HL-60 (cell line): ENCODE results near the gene MRPL1.
"Not testable (repeated sequence)": the region's sequence is repeated elsewhere in the genome, so short reads cannot be mapped to it uniquely, and the experiment has no call there.

Experiments
- DNase-seq, 2 experiments: peaks; one replicate each; pipeline ENCODE4 v3.0.0-alpha.2; 2010 to 2020; ENCODE audit warnings: low read depth in 1 of 2, low spot score in 1 of 2
- H3K27ac ChIP-seq: fragments of 250-450 bp; sonication (Bioruptor Pico); replicated peaks from 2 replicates; pipeline ENCODE4 v1.5.1; 2020; ENCODE audit warnings: mild to moderate bottlenecking, moderate library complexity
- H3K27me3 ChIP-seq: fragments of 250-450 bp; sonication (Bioruptor Pico); 2 replicates; pipeline ENCODE4 v1.5.1; 2021; ENCODE audit warnings: mild to moderate bottlenecking, moderate library complexity; ENCODE audit not compliant: insufficient read depth, poor library complexity, severe bottlenecking
- H3K4me3 ChIP-seq: replicated peaks from 2 replicates; pipeline ENCODE4 v1.5.1; 2011; ENCODE audit warnings: mild to moderate bottlenecking, control low read depth, low read length; ENCODE audit not compliant: insufficient read depth
- CTCF ChIP-seq: IDR thresholded peaks from one replicate; pipeline ENCODE4 v1.5.1; 2011; ENCODE audit warnings: low read length, control low read depth, inconsistent platforms; ENCODE audit not compliant: insufficient read depth
- GABPA ChIP-seq: IDR thresholded peaks from 2 replicates; pipeline ENCODE4 v1.6.1; 2012; ENCODE audit warnings: low read depth
- POLR2AphosphoS5 ChIP-seq: IDR thresholded peaks from 2 replicates; pipeline ENCODE4 v1.6.1; 2012; ENCODE audit warnings: low read depth
- REST ChIP-seq: IDR thresholded peaks from 2 replicates; pipeline ENCODE4 v1.6.1; 2012; ENCODE audit warnings: low read depth; ENCODE audit not compliant: insufficient replicate concordance
- SPI1 ChIP-seq: IDR thresholded peaks from 2 replicates; pipeline ENCODE4 v1.6.1; 2012; ENCODE audit warnings: low read depth, mild to moderate bottlenecking, borderline replicate concordance

The MRPL1 gene

DNA sequence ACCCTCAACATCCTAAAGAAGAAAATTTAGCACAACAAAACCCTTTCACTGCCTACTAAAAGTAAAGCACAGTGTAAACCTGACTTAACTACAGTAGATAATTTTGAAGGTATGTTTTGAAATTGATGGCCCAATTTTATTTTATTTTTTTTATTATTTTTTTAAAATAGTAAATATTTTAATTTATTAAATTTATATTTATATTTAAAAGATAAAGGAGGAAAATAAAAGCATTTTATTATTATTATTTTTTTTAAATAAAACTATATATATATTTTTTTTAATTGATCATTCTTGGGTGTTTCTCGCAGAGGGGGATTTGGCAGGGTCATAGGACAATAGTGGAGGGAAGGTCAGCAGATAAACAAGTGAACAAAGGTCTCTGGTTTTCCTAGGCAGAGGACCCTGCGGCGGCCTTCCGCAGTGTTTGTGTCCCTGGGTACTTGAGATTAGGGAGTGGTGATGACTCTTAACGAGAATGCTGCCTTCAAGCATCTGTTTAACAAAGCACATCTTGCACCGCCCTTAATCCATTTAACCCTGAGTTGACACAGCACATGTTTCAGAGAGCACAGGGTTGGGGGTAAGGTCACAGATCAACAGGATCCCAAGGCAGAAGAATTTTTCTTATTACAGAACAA, 120.4 kb downstream of the MRPL1 start:
- H3K4me3 ChIP-seq, H3K27me3 ChIP-seq, DNase-seq, H3K27ac ChIP-seq: not testable (repeated sequence)

GRCh38 chr4:77983612-77984311, 121.1 kb downstream of the MRPL1 start:
- not testable (repeated sequence) for DNase-seq, H3K4me3 ChIP-seq, H3K27ac ChIP-seq, H3K27me3 ChIP-seq

DNA sequence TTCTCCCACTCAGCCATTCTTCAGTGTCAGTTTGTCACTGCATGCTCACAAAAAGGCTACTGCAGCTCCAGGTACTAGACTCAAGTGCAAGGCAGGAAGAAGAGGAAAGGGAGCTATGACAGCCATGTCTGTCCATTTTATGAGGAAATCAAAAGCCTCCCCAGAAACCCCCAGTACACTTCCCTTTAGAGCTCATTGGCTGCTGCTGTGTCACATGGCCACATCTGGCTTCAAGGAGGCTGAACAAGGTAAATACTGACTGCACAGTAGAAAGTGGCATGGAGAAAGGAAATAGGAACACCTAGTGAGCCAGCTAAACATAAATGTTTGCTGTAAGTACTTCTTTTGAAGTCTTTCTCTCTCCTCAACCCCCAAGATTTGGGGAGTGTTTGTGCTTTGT, 127.3 kb downstream of the MRPL1 start:
- Histone ChIP-seq H3K27me3 (no peaks in the 10 kb centered on the region), H3K27ac (no peak overlapping the region), H3K4me3 (no peak overlapping the region)
- DNase-seq = no peak
- TF ChIP-seq CTCF (no peak), POLR2AphosphoS5 (no peak), SPI1 (no peak), GABPA (no peak), REST (no peak)

GRCh38 chr4:77990456-77990855, 127.8 kb downstream of the MRPL1 start:
- no peak overlapping the region for H3K4me3 ChIP-seq
- no peak for DNase-seq
- TF ChIP-seq GABPA (no peak), CTCF (no peak), SPI1 (no peak), POLR2AphosphoS5 (no peak), REST (no peak)
- H3K27me3 ChIP-seq = no peaks in the 10 kb centered on the region
- H3K27ac ChIP-seq = no peak overlapping the region

DNA sequence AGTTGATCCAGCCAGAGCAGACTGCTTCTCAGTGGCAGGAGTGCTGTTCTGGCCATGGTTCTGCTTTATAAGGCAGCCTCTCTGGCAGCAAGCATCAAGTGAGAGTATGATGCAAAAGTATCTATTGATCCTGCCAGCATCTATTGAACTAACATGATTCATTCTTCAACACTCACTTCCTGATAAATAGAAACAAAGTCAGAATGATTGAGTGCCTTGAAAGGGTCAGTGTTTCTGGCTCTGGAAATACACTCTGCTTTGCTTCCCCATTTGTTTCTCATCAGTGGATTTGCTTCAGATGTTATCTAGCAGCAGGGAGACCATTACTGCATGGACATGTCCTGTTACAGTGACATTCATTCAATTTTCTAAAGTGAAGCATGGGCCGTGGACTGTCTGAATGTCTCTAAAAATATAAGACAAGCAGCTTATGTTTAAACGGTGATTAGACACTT, 128.3 kb downstream of the MRPL1 start:
- no peaks in the 10 kb centered on the region for H3K27me3 ChIP-seq
- TF ChIP-seq SPI1 (no peak), POLR2AphosphoS5 (no peak), CTCF (no peak), GABPA (no peak), REST (no peak)
- H3K27ac ChIP-seq = no peak overlapping the region
- DNase-seq = no peak
- no peak overlapping the region for H3K4me3 ChIP-seq
